Stimulated activated memory B cell treated with anti-CD40 and anti-IgM and Interleukin-4, amounts not matched to agents 10 μg/mL and 1 μg/mL and 100 μg/mL, for 72 hours (primary cell): ENCODE data around the gene CDH23.
A peak's percentile ranks its signal among the peaks of the same experiment; 100 is the strongest.

Source experiments
- ATAC-seq: fragments of 150-1000 bp; cut with Tn5 transposase; 2 replicates; pipeline ENCODE4 v1.10.0; 2021
- H3K27ac Mint-ChIP-seq: one replicate; pipeline ENCODE4 v1.8.0; 2022; ENCODE audit warnings: mild to moderate bottlenecking, mixed read lengths
- H3K27me3 Mint-ChIP-seq: one replicate; pipeline ENCODE4 v1.8.0; 2022; ENCODE audit warnings: mixed read lengths
- H3K36me3 Mint-ChIP-seq: one replicate; pipeline ENCODE4 v1.8.0; 2022; ENCODE audit warnings: mixed read lengths
- H3K4me1 Mint-ChIP-seq: one replicate; pipeline ENCODE4 v1.8.0; 2022; ENCODE audit warnings: mixed read lengths
- H3K4me3 Mint-ChIP-seq: one replicate; pipeline ENCODE4 v1.8.0; 2022; ENCODE audit warnings: mild to moderate bottlenecking, moderate library complexity, mixed read lengths
- H3K9me3 Mint-ChIP-seq: one replicate; pipeline ENCODE4 v1.8.0; 2022; ENCODE audit warnings: mixed read lengths

Gene CDH23

GRCh38 chr10:71836596-71836974 lies 439.9 kb downstream of the CDH23 start:
- peak overlapping the region; percentile 88 for H3K27ac Mint-ChIP-seq
- ATAC-seq: peak; percentile 54
- no peaks in the 10 kb centered on the region for H3K9me3 Mint-ChIP-seq
- H3K36me3 Mint-ChIP-seq: peaks cover 31% of the 10 kb centered on the region
- no peaks in the 10 kb centered on the region for H3K27me3 Mint-ChIP-seq
- peak overlapping the region; percentile 68 for H3K4me3 Mint-ChIP-seq
- peaks cover 87% of the 10 kb centered on the region for H3K4me1 Mint-ChIP-seq

DNA sequence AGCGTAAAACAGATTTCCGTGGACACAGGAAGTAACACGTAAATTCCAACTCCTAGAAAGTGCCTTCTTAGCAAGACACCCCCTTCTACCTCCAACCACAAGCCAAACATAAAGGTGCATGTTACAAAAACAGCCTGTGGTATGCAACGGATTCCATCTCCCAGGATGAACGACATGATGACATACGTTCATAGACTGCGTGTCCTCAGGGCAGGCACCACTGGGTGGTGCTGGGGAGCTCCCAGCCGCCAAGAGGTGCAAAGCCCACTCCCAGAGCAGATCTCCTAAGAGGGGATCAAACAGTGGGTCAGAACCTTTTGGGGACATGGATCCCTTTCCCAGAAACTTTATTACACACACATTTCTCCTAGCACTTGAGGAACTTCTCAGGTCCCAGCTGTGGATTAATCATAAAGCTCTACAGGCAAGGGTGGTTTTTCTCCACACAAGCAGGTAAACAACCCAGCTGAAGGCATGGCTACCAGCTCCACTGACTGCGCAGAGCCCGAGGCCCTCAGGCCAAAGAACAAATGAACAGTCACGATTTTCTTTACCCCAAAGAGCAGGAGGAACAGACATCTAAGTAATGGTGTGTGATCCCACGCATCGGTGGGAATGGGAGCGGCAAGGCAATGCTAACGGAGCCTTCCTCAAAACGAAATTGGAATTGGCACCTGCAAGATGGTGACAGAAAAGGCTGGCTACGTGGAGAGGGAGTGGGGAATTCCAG lies 440.5 kb downstream of the CDH23 start:
- Mint-ChIP-seq H3K27me3 (no peaks in the 10 kb centered on the region), H3K27ac (peak overlapping the region; percentile 88), H3K36me3 (peaks cover 25% of the 10 kb centered on the region), H3K4me3 (peak overlapping the region; percentile 52), H3K9me3 (no peaks in the 10 kb centered on the region), H3K4me1 (peaks cover 82% of the 10 kb centered on the region)
- no peak for ATAC-seq

DNA sequence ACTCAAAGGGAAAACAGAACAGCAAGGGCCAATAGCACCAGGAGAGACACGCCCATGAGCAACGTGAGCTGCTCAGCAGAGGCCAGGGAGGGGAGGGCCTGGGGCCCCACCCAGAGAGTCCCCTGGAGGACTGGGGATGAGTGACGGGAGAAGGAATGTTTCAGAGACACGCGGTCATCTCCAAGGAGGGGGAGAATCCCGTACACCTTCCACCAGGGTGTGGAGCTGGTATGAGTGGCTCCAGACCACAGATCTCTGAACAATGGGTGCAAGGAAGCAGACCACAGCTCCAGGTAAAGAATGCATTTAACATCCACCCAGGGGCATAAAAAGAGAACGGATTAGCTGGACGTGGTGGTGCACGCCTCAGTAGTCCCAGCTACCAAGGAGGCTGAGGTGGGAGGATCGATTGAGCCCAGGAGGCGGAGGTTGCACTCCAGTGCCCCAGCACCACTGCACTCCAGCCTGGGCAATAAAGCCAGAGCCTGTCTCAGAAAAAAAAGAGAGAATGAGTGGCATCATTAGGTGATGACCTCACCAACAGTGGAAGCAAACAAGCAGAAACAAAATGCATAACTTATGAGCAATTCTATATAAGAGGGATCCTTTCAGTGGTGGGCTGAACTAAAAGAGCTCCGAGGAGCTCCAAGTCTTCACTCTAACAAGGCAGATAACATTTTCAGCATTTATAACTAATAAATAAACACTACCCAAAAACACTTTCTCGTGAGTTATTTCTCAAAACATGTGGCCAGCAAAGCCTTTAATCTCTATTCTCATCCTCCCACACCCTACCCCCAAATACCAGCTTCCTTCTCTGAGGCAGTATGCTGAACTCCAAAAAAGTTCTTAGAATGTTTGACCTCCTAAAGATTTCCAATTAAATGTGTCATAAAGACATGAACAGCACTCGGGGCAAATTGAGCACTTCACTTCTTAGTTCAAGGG lies 441.8 kb downstream of the CDH23 start:
- Mint-ChIP-seq H3K27me3 (no peaks in the 10 kb centered on the region), H3K27ac (peak overlapping the region; percentile 88), H3K4me3 (peak overlapping the region; percentile 15), H3K36me3 (peaks cover 22% of the 10 kb centered on the region), H3K9me3 (no peaks in the 10 kb centered on the region), H3K4me1 (peaks cover 83% of the 10 kb centered on the region)
- no peak for ATAC-seq

GRCh38 chr10:71840177-71840957 lies 443.6 kb downstream of the CDH23 start:
- ATAC-seq: no peak
- peak overlapping the region; percentile 17 for H3K27ac Mint-ChIP-seq
- H3K36me3 Mint-ChIP-seq: peaks cover 11% of the 10 kb centered on the region
- H3K4me3 Mint-ChIP-seq: no peak overlapping the region
- no peaks in the 10 kb centered on the region for H3K27me3 Mint-ChIP-seq
- H3K9me3 Mint-ChIP-seq: no peaks in the 10 kb centered on the region
- peaks cover 78% of the 10 kb centered on the region for H3K4me1 Mint-ChIP-seq

GRCh38 chr10:71840958-71841335 lies 444.2 kb downstream of the CDH23 start:
- H3K36me3 Mint-ChIP-seq: peaks cover 11% of the 10 kb centered on the region
- peak overlapping the region; percentile 17 for H3K27ac Mint-ChIP-seq
- no peaks in the 10 kb centered on the region for H3K9me3 Mint-ChIP-seq
- H3K4me1 Mint-ChIP-seq: peaks cover 79% of the 10 kb centered on the region
- no peak for ATAC-seq
- no peaks in the 10 kb centered on the region for H3K27me3 Mint-ChIP-seq
- H3K4me3 Mint-ChIP-seq: no peak overlapping the region

DNA sequence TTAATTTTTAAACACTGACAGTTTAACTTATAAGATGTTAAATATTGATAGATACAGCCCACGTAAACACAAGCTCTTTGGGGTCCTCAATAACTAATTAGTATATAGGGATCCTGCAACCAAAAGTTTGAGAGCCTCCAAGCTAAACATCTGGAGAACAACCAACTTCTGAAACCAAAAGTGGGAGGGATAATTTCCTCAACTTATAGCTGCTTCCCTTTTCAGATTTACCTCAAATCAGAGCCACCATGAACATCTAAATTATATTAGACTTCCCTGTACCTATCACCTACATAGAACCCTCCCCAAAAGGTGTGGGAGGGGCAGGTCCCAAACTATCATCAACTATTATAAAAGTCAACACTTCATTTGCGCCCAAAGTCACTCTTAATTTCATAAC lies 445.7 kb downstream of the CDH23 start:
- Mint-ChIP-seq H3K36me3 (peaks cover 10% of the 10 kb centered on the region), H3K27ac (no peak overlapping the region), H3K4me3 (no peak overlapping the region), H3K9me3 (no peaks in the 10 kb centered on the region), H3K27me3 (no peaks in the 10 kb centered on the region), H3K4me1 (peaks cover 74% of the 10 kb centered on the region)
- no peak for ATAC-seq

- peaks cover 74% of the 10 kb centered on the region for H3K4me1 Mint-ChIP-seq
- peaks cover 3% of the 10 kb centered on the region for H3K36me3 Mint-ChIP-seq
- H3K4me3 Mint-ChIP-seq: no peak overlapping the region
- no peak overlapping the region for H3K27ac Mint-ChIP-seq
- no peaks in the 10 kb centered on the region for H3K27me3 Mint-ChIP-seq
- no peaks in the 10 kb centered on the region for H3K9me3 Mint-ChIP-seq
- ATAC-seq: no peak
Measured at GRCh38 chr10:71842856-71843686, 446.4 kb downstream of the CDH23 start.

GRCh38 chr10:71844084-71844483 lies 447.4 kb downstream of the CDH23 start:
- ATAC-seq: no peak
- H3K36me3 Mint-ChIP-seq: no peaks in the 10 kb centered on the region
- H3K27ac Mint-ChIP-seq: no peak overlapping the region
- peaks cover 74% of the 10 kb centered on the region for H3K4me1 Mint-ChIP-seq
- H3K4me3 Mint-ChIP-seq: no peak overlapping the region
- H3K9me3 Mint-ChIP-seq: no peaks in the 10 kb centered on the region
- no peaks in the 10 kb centered on the region for H3K27me3 Mint-ChIP-seq

DNA sequence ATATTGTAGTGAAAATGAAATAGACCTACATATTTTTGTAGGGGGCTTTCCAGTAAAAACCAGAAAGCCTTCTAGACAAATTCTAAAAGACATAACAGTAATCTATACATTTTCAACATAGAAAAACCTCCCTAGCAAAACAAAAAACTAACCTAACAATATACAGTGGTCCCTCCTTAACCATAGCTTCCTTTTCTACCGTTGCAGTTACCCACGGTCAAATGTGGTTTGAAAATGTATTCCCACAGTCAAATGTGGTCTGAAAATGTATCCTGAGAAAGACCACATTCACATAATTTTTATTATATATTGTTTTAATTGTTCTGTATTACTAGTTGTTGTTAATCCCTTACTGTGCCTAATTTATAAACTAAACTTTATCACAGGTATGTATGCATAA lies 448.0 kb downstream of the CDH23 start:
- Mint-ChIP-seq H3K36me3 (no peaks in the 10 kb centered on the region), H3K4me3 (no peak overlapping the region), H3K27ac (no peak overlapping the region), H3K27me3 (no peaks in the 10 kb centered on the region), H3K4me1 (peaks cover 76% of the 10 kb centered on the region), H3K9me3 (no peaks in the 10 kb centered on the region)
- ATAC-seq: no peak

DNA sequence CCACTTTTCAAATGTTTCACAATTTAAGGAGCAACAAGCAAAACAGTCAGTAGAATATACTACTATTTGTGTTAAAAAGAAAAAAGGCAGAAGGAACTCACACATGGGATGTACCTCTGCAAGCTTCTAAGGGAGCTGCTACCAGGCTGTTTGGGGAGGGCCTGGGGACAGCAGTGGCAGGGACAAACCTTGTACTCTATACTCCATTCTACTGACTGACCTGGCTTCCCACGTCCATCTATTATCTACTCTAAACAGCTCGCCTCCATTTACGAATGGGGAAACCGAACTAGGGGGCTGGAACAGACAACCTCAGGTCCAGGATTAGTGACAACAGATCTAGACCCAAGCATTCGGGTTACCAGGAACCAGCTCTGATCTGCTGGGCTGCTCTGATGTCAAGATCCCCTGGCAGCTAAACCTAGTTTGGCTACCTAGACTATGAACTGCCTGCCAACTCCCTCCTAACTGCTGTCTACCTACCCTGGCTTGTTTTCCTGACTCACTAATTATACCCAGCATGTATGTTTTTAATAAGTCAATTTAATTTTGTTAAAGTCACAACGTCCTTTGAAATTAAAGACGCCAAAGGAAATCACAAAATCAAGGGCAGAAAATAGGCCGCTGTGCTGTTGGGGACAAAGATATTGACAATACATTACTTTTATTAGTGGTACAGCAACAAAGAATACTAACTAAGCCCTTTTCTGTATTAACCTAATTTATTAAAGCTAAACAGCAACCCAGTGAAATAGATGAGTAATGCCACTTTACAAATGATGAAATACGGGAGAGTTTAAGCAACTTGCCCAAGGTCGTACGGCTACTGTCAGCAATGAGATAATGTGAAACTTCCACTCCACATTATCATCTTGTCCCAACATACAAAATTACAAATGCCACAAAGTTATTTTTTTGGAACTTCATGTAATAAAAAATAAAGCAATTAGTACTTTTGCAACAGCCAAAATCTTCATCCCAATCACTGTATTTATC lies 449.0 kb downstream of the CDH23 start:
- peaks cover 75% of the 10 kb centered on the region for H3K4me1 Mint-ChIP-seq
- H3K27ac Mint-ChIP-seq: no peak overlapping the region
- no peak overlapping the region for H3K4me3 Mint-ChIP-seq

GRCh38 chr10:71846816-71847215 lies 450.1 kb downstream of the CDH23 start:
- Mint-ChIP-seq H3K4me1 (peaks cover 82% of the 10 kb centered on the region), H3K36me3 (peaks cover 5% of the 10 kb centered on the region), H3K9me3 (no peaks in the 10 kb centered on the region), H3K27ac (no peak overlapping the region), H3K4me3 (no peak overlapping the region), H3K27me3 (no peaks in the 10 kb centered on the region)
- ATAC-seq: no peak

More for the DNA sequence above, 449.0 kb downstream of the CDH23 start:
- peaks cover 5% of the 10 kb centered on the region for H3K36me3 Mint-ChIP-seq
- H3K9me3 Mint-ChIP-seq: no peaks in the 10 kb centered on the region
- ATAC-seq: no peak
- no peaks in the 10 kb centered on the region for H3K27me3 Mint-ChIP-seq

- peaks cover 86% of the 10 kb centered on the region for H3K4me1 Mint-ChIP-seq
- no peak overlapping the region for H3K27ac Mint-ChIP-seq
- ATAC-seq: no peak
- H3K9me3 Mint-ChIP-seq: no peaks in the 10 kb centered on the region
- no peaks in the 10 kb centered on the region for H3K27me3 Mint-ChIP-seq
- H3K4me3 Mint-ChIP-seq: no peak overlapping the region
- H3K36me3 Mint-ChIP-seq: peaks cover 5% of the 10 kb centered on the region
Measured at GRCh38 chr10:71847418-71847817, 450.7 kb downstream of the CDH23 start.

GRCh38 chr10:71848325-71849275 lies 451.9 kb downstream of the CDH23 start:
- Mint-ChIP-seq H3K27me3 (no peaks in the 10 kb centered on the region), H3K27ac (no peak overlapping the region), H3K4me3 (no peak overlapping the region), H3K4me1 (peaks cover 79% of the 10 kb centered on the region), H3K36me3 (peaks cover 5% of the 10 kb centered on the region), H3K9me3 (no peaks in the 10 kb centered on the region)
- ATAC-seq: no peak
